ENCODE data around the gene B3GNT9.

The B3GNT9 gene

GRCh38 chr16:67116388-67117311 is 34.1 kb downstream of the B3GNT9 start:
- DNase-seq (ENCODE audit: insufficient read length, low spot score) = no peak
- FAIRE-seq = no peak

GRCh38 chr16:67115639-67116038 is 35.2 kb downstream of the B3GNT9 start:
- FAIRE-seq = no peak

GRCh38 chr16:67114793-67115192 is 36.0 kb downstream of the B3GNT9 start:
- FAIRE-seq (no peak), DNase-seq (ENCODE audit: insufficient read length, low spot score) (no peak)

More at GRCh38 chr16:67115639-67116038, 35.2 kb downstream of the B3GNT9 start:
- no peak for DNase-seq (ENCODE audit: insufficient read length, low spot score)

- DNase-seq (ENCODE audit: insufficient read length, low spot score) = no peak
- FAIRE-seq = no peak
Measured at GRCh38 chr16:67112591-67113399, 38.0 kb downstream of the B3GNT9 start.

- FAIRE-seq = no peak
- DNase-seq (ENCODE audit: insufficient read length, low spot score) = no peak
Measured at GRCh38 chr16:67111951-67112444, 38.8 kb downstream of the B3GNT9 start.

GRCh38 chr16:67109407-67110135 is 41.2 kb downstream of the B3GNT9 start, which contains the start of gene PHAF1:
PHAF1 (plus strand) TSS chr16:67109941; CDS start chr16:67110176, 235 bp downstream.
- DNase-seq (ENCODE audit: insufficient read length, low spot score) (peak; percentile 96), FAIRE-seq (peak; percentile 88)

- FAIRE-seq = no peak
- no peak for DNase-seq (ENCODE audit: insufficient read length, low spot score)
Measured at GRCh38 chr16:67108931-67109406, 41.8 kb downstream of the B3GNT9 start.

- FAIRE-seq = no peak
Measured at GRCh38 chr16:67108489-67108888, 42.3 kb downstream of the B3GNT9 start.

GRCh38 chr16:67105881-67106280 is 44.9 kb downstream of the B3GNT9 start:
- DNase-seq (ENCODE audit: insufficient read length, low spot score) (no peak), FAIRE-seq (no peak)

More at GRCh38 chr16:67108489-67108888, 42.3 kb downstream of the B3GNT9 start:
- no peak for DNase-seq (ENCODE audit: insufficient read length, low spot score)

- no peak for FAIRE-seq
- no peak for DNase-seq (ENCODE audit: insufficient read length, low spot score)
Measured at GRCh38 chr16:67105246-67105645, 45.6 kb downstream of the B3GNT9 start.

- FAIRE-seq (no peak), DNase-seq (ENCODE audit: insufficient read length, low spot score) (no peak)
Measured at GRCh38 chr16:67104845-67105244, 46.0 kb downstream of the B3GNT9 start.

GRCh38 chr16:67104061-67104460 is 46.7 kb downstream of the B3GNT9 start:
- FAIRE-seq = no peak
- no peak for DNase-seq (ENCODE audit: insufficient read length, low spot score)

GRCh38 chr16:67101311-67102082 is 49.3 kb downstream of the B3GNT9 start:
- FAIRE-seq = no peak
- no peak for DNase-seq (ENCODE audit: insufficient read length, low spot score)

- FAIRE-seq (no peak), DNase-seq (ENCODE audit: insufficient read length, low spot score) (no peak)
Measured at GRCh38 chr16:67100569-67101310, 50.1 kb downstream of the B3GNT9 start.

GRCh38 chr16:67098599-67098998 is 52.2 kb downstream of the B3GNT9 start:
- no peak for FAIRE-seq

More at GRCh38 chr16:67098599-67098998, 52.2 kb downstream of the B3GNT9 start:
- no peak for DNase-seq (ENCODE audit: insufficient read length, low spot score)

All from GM19239 (cell line).